ENCODE measurements around the gene ENKUR.

ENKUR gene

DNA sequence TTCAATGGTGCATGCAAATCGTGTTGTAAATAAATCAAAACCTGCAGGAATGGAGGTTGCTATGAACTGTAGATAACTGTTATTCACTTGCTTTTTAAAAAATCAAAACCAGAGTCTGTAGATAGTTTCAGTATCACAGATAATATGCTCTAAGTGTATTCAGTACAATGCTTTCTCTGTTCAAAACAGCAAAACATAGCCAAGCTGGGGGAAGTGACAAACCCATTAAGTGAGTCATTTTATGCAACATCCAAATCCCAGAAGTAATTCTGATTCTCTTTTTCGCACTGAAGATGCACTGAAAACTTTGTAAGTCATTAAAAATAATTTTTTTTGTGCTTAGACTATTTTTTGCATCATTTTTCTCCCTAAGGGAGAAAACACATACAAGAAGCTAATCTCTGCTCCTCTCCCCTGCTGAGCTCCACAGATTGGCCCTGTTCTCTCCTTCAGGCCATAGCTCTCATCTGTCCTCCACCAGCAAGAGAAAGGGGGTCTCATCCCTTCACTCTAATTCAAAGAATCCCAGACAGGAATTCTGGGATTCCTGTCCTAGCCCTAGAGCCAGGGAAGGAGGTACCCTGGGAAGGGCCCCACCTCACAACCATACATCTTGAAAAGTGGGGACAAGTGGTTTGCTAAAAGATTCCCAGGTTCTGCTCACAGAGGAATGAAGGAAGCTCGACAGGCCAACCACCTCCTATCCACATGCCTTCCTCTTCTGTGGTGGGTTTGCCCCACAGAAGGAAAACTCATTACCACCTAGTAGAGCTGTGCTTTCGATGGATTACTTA, 68.5 kb downstream of the ENKUR start:
- DNase-seq (ENCODE audit: low read depth, low spot score) = no peak

DNA sequence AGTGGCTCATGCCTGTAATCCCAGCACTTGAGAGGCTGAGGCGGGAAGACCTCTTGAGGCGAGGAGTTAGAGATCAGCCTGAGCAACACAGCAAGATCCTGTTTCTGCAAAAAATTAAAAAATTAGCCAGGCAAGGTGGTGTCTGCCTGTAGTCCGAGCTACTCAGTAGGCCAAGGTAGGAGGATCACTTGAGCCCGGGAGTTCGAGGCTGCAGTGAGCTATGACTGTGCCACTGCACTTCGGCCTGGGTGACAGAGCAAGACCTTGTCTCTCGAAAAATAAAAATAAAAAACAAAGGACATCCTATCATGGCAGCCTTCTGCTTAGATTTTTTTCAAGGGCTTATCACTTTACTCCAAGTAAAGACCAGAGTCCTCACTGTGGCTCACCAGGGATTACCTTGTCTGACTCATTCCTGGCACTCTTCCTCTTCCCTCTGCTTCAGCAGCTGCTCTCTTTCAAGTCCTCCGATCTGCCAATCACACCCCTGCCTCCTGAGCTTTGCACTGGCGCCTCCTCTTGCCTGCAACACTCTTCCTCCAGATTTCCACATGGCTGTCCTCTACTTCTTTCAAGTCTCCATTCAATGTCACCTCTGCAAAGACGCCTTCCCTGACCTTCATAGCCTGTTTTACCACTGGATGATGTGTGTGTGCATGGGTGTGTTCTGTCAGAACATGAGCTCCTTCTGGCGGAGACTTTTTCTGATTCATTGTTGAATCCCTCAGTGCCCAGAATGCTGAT, 71.3 kb downstream of the ENKUR start:
- no peak for DNase-seq (ENCODE audit: low read depth, low spot score)

DNA sequence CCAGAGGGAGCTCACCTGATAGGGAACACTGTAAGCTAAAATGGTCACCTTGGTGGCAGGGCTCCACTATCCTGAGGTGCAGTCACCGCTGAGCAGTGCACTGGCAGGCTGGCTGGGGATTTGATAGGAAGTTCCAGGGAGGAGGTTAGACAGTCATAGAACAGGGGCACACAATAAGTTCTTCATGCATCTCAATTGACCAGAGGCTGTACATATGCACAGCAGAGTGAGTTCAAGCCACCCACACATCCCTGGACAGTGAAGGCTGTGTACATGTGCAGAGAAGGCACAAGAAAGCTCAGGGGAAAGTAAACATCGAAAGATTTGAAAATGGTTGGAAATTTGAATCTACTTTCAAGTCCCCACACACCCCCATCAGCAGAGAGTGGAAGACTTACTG, 77.4 kb downstream of the ENKUR start:
- no peak for DNase-seq (ENCODE audit: low read depth, low spot score)

DNA sequence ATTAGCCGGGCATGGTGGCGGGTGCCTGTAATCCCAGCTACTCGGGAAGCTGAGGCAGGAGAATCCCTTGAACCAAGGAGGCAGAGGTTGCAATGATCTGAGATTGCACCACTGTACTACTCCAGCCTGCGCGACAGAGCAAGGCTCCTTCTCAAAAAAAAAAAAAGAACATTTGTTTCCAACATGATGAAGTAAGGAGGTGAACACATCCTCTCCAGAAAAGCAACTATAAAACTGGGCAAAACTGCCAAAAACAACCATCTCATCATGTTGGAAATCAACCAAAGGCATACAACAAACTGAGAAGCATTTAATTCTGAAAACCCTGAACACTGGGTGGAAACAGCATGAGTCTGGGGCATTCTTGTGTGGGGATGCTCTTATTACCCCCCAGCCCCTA, 77.9 kb downstream of the ENKUR start:
- DNase-seq (ENCODE audit: low read depth, low spot score) = no peak

DNA sequence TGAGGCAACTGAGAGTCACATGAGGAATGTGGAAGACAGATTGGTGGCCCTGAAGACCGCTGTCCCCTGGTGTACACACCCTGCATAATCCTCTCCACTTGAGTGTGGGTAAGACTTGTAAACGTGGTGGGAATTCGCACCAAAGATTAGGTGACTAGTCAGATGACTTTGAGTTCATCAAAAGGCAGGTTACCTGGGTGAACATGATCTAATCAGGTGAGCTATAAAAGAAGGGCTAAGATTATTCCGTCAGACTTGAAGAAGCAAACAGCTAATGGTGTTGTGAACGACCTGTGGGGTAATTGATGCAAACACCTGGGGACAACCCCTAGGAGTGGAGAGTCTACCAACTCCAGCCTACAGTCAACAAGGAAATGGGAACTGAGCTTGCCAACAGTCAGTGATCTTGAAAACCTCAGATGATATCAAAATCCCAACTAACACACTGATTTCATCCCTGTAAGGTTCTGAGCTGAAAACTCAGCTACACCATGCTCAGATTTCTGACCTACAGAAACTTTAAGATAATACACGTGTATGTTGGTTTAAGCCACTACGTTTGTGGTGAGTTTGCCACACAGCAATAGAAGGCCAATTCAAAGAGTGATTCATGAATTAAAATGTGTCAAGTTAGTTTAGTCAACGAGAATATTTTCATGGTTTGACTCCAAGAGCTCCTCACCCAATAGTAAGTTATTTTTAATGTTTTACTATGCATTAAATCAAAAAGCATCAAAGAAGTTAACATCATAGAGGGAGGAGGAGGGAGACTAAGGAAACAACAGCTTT, 80.3 kb downstream of the ENKUR start:
- no peak for DNase-seq (ENCODE audit: low read depth, low spot score)

Data from brain pericyte (primary cell).